ENCODE measurements around the gene JCHAIN. TPM values are rescaled to one million over a fixed set of nuclear protein-coding genes. Genes with fewer than 3 reads are reported as not detected.

JCHAIN gene
- total and polyA plus RNA-seq, 9 of the 15 experiments (the other 6 are each of a cell fraction or from before 2014, with no cell fraction given) = 0.04 to 0.68 (median 0.26) TPM; not detected in 5

DNA sequence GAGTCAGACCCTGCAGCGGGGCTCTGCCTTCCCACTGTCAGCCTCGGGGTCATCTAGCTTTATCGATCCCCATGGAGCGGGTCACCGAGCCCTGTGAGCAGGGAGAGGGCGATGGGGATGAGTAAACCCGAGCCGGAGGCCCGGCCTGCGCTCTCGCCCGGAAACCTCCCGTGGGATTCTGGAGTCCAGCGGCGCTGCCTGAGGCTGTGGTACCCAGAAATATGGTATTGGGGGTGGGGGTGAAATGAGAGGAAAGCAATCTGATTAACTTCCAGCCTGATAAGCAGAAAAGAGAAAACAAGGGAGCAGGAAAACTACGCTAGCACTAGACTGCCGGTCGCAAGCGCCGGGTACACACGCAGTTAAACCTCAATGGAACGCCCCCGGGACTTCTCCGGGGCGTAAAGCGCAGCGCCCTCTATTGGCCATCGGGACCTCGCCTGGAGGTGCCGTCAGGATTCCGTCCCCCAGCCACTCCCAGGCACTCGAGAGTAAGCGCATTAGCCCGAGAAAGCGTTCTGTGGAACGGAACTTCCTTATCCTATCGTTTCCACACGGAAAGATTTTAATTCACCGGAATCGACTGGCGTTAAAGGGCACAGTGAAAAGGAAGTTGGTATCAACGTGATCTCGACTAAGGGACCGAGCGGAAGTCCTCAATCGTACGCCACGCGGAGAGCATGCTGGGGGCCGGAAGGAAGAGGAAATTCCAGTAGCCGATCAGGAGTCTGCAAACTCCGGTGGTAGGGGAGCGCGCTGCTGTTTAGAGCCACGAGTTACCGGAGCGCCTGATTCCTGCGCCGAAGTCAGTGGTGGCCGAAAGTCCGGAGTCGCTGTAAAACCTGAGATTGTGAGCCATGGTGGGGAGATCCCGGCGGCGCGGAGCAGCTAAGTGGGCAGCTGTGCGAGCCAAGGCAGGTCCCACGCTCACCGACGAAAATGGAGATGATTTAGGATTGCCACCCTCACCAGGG lies 21.8 kb upstream of the JCHAIN start, which contains the start of gene UTP3 (continued):
- TF ChIP-seq, protein P1, sequence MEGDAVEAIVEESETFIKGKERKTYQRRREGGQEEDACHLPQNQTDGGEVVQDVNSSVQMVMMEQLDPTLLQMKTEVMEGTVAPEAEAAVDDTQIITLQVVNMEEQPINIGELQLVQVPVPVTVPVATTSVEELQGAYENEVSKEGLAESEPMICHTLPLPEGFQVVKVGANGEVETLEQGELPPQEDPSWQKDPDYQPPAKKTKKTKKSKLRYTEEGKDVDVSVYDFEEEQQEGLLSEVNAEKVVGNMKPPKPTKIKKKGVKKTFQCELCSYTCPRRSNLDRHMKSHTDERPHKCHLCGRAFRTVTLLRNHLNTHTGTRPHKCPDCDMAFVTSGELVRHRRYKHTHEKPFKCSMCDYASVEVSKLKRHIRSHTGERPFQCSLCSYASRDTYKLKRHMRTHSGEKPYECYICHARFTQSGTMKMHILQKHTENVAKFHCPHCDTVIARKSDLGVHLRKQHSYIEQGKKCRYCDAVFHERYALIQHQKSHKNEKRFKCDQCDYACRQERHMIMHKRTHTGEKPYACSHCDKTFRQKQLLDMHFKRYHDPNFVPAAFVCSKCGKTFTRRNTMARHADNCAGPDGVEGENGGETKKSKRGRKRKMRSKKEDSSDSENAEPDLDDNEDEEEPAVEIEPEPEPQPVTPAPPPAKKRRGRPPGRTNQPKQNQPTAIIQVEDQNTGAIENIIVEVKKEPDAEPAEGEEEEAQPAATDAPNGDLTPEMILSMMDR (IDR thresholded peaks at IDR 0.05 in 2 of 3, conservative IDR thresholded peaks at IDR 0.05 in 1 of 3; ENCODE audit: insufficient read depth in 2 of 3, low read depth in 1 of 3, low read length in 3 of 3) = peak; percentile 94 to 99 (median 97)
- TF ChIP-seq THRAP3 (IDR thresholded peaks at IDR 0.05; ENCODE audit: borderline replicate concordance) = 0 out of 2 replicates have a peak, but pooled peaks have one; percentile 58
- TF ChIP-seq, protein P2, sequence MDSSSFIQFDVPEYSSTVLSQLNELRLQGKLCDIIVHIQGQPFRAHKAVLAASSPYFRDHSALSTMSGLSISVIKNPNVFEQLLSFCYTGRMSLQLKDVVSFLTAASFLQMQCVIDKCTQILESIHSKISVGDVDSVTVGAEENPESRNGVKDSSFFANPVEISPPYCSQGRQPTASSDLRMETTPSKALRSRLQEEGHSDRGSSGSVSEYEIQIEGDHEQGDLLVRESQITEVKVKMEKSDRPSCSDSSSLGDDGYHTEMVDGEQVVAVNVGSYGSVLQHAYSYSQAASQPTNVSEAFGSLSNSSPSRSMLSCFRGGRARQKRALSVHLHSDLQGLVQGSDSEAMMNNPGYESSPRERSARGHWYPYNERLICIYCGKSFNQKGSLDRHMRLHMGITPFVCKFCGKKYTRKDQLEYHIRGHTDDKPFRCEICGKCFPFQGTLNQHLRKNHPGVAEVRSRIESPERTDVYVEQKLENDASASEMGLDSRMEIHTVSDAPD (CRISPR knock-in tag; IDR thresholded peaks at IDR 0.05) = no peak
- TF ChIP-seq, protein P3, sequence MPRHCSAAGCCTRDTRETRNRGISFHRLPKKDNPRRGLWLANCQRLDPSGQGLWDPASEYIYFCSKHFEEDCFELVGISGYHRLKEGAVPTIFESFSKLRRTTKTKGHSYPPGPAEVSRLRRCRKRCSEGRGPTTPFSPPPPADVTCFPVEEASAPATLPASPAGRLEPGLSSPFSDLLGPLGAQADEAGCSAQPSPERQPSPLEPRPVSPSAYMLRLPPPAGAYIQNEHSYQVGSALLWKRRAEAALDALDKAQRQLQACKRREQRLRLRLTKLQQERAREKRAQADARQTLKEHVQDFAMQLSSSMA (CRISPR knock-in tag; IDR thresholded peaks at IDR 0.05) = peak; percentile 52; the same call in 1 of the 2 replicates
- TF ChIP-seq NFIX (CRISPR knock-in tag; IDR thresholded peaks at IDR 0.05; ENCODE audit: low read depth) = no peak
- no peak; the same call in 1 of the 2 replicates for TF ChIP-seq ZNF764 (CRISPR knock-in tag; IDR thresholded peaks at IDR 0.05; ENCODE audit: low read depth)
- TF ChIP-seq, protein P4, sequence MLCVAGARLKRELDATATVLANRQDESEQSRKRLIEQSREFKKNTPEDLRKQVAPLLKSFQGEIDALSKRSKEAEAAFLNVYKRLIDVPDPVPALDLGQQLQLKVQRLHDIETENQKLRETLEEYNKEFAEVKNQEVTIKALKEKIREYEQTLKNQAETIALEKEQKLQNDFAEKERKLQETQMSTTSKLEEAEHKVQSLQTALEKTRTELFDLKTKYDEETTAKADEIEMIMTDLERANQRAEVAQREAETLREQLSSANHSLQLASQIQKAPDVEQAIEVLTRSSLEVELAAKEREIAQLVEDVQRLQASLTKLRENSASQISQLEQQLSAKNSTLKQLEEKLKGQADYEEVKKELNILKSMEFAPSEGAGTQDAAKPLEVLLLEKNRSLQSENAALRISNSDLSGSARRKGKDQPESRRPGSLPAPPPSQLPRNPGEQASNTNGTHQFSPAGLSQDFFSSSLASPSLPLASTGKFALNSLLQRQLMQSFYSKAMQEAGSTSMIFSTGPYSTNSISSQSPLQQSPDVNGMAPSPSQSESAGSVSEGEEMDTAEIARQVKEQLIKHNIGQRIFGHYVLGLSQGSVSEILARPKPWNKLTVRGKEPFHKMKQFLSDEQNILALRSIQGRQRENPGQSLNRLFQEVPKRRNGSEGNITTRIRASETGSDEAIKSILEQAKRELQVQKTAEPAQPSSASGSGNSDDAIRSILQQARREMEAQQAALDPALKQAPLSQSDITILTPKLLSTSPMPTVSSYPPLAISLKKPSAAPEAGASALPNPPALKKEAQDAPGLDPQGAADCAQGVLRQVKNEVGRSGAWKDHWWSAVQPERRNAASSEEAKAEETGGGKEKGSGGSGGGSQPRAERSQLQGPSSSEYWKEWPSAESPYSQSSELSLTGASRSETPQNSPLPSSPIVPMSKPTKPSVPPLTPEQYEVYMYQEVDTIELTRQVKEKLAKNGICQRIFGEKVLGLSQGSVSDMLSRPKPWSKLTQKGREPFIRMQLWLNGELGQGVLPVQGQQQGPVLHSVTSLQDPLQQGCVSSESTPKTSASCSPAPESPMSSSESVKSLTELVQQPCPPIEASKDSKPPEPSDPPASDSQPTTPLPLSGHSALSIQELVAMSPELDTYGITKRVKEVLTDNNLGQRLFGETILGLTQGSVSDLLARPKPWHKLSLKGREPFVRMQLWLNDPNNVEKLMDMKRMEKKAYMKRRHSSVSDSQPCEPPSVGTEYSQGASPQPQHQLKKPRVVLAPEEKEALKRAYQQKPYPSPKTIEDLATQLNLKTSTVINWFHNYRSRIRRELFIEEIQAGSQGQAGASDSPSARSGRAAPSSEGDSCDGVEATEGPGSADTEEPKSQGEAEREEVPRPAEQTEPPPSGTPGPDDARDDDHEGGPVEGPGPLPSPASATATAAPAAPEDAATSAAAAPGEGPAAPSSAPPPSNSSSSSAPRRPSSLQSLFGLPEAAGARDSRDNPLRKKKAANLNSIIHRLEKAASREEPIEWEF (CRISPR knock-in tag; IDR thresholded peaks at IDR 0.05) = peak; percentile 75; the same call in 1 of the 2 replicates
- TF ChIP-seq KDM5B (IDR thresholded peaks at IDR 0.05; ENCODE audit: insufficient replicate concordance, low read depth, low read length) = peak; percentile 87
- TF ChIP-seq, protein P5, sequence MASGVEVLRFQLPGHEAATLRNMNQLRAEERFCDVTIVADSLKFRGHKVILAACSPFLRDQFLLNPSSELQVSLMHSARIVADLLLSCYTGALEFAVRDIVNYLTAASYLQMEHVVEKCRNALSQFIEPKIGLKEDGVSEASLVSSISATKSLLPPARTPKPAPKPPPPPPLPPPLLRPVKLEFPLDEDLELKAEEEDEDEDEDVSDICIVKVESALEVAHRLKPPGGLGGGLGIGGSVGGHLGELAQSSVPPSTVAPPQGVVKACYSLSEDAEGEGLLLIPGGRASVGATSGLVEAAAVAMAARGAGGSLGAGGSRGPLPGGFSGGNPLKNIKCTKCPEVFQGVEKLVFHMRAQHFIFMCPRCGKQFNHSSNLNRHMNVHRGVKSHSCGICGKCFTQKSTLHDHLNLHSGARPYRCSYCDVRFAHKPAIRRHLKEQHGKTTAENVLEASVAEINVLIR (CRISPR knock-in tag; IDR thresholded peaks at IDR 0.05) = no peak
- peak; percentile 98 for TF ChIP-seq ETV5 (CRISPR knock-in tag; IDR thresholded peaks at IDR 0.05; ENCODE audit: low read depth)
- peak; percentile 55 for TF ChIP-seq ASH1L (IDR thresholded peaks at IDR 0.05; ENCODE audit: borderline replicate concordance, low read depth, partially characterized antibody)
- peak; percentile 92 for TF ChIP-seq HLTF (IDR thresholded peaks at IDR 0.05)
- TF ChIP-seq BRF1 (IDR thresholded peaks at IDR 0.05; ENCODE audit: borderline replicate concordance, extremely low read depth, insufficient read length) = no peak
- TF ChIP-seq ZNF133 (CRISPR knock-in tag; IDR thresholded peaks at IDR 0.05) = no peak
- TF ChIP-seq POLR2AphosphoS2 (IDR thresholded peaks at IDR 0.05; ENCODE audit: low read length) = no peak
